ENCODE measurements around the gene CLDN34. TPM values are rescaled to one million over a fixed set of nuclear protein-coding genes. Genes with fewer than 3 reads are reported as not detected.

CLDN34 gene
- total and polyA plus RNA-seq, 2 donors (not counting 1 experiment from before 2014, with no cell fraction given) = not detected

GRCh38 chrX:9935436-9935835 is 31.7 kb upstream of the CLDN34 start:
- Mint-ChIP-seq H3K4me1 (peaks cover 3% of the 10 kb centered on the region), H3K27ac (no peak overlapping the region), H3K9me3 (ENCODE audit: insufficient read depth) (no peaks in the 10 kb centered on the region), H3K4me3 (no peak overlapping the region), H3K27me3 (no peaks in the 10 kb centered on the region)
- H3K27ac ChIP-seq (ENCODE audit: low read length in 2 of 2) = no peak overlapping the region
- POLR2A ChIA-PET = no interaction called here
- H2AFZ ChIP-seq (ENCODE audit: insufficient read depth, low read depth, low read length, poor library complexity, severe bottlenecking) = no peak overlapping the region
- no peaks in the 10 kb centered on the region for H3K79me2 ChIP-seq (ENCODE audit: control insufficient read depth, insufficient read depth, low read length)
- no peaks in the 10 kb centered on the region for H3K9me3 ChIP-seq (ENCODE audit: control extremely low read depth in 1 of 3, control insufficient read depth in 2 of 3, insufficient read depth in 1 of 3, low read length in 2 of 3)
- H3K4me3 ChIP-seq (ENCODE audit: control extremely low read depth in 1 of 5, extremely low read depth in 1 of 5, insufficient read depth in 1 of 5, low read depth in 2 of 5, low read length in 4 of 5) = no peak overlapping the region
- peaks cover 0 to 2% of the 10 kb centered on the region in 2 donors for H3K4me1 ChIP-seq (ENCODE audit: control insufficient read depth in 2 of 2, insufficient read depth in 2 of 2, low read length in 2 of 2)
- H3K4me2 ChIP-seq (replicated peaks; ENCODE audit: low read depth, low read length, poor library complexity, severe bottlenecking) = no peak overlapping the region
- WGBS (ENCODE audit: insufficient coverage) = no CpG with 5 or more reads among the region's 3 CpGs
- CTCF ChIA-PET = no interaction called here
- DNase-seq (no peak), ATAC-seq (ENCODE audit: low read depth) (no peak)
- H3K36me3 ChIP-seq (replicated peaks in 1 of 2; ENCODE audit: control extremely low read depth in 1 of 2, control insufficient read depth in 1 of 2, extremely low read depth in 1 of 2, insufficient read depth in 2 of 2, low read length in 1 of 2) = no peaks in the 10 kb centered on the region
- intact Hi-C loops (cut with micrococcal nuclease) = no loop called here
- H3K9ac ChIP-seq (ENCODE audit: low read length) = no peak overlapping the region
- no peaks in the 10 kb centered on the region for H4K20me1 ChIP-seq (ENCODE audit: control insufficient read depth, insufficient read depth, low read length, poor library complexity, severe bottlenecking)
- TF ChIP-seq CTCF (IDR thresholded peaks at IDR 0.05) (no peak), EZH2 (IDR thresholded peaks at IDR 0.05; ENCODE audit: borderline replicate concordance, insufficient read depth, low read depth, low read length, poor library complexity, severe bottlenecking) (no peak)
- peaks cover 0 to 4% (median 0%) of the 10 kb centered on the region in 4 experiments for H3K27me3 ChIP-seq (replicated peaks in 1 of 4; ENCODE audit: control extremely low read depth in 1 of 4, control insufficient read depth in 3 of 4, insufficient read depth in 4 of 4, low read length in 3 of 4)

- no peak overlapping the region for H2AFZ ChIP-seq (ENCODE audit: insufficient read depth, low read depth, low read length, poor library complexity, severe bottlenecking)
- no peaks in the 10 kb centered on the region for H3K9me3 Mint-ChIP-seq (ENCODE audit: insufficient read depth)
- H3K9ac ChIP-seq (ENCODE audit: low read length) = no peak overlapping the region
- H3K4me3 Mint-ChIP-seq = no peak overlapping the region
- TF ChIP-seq CTCF (IDR thresholded peaks at IDR 0.05) = no peak
- WGBS (ENCODE audit: insufficient coverage) = 97% methylated on average over 5 of the region's 8 CpGs
- H3K4me3 ChIP-seq (ENCODE audit: control extremely low read depth in 1 of 5, extremely low read depth in 1 of 5, insufficient read depth in 1 of 5, low read depth in 2 of 5, low read length in 4 of 5) = no peak overlapping the region
- ATAC-seq (ENCODE audit: low read depth) (no peak), DNase-seq (no peak)
- H3K9me3 ChIP-seq (ENCODE audit: control extremely low read depth in 1 of 3, control insufficient read depth in 2 of 3, insufficient read depth in 1 of 3, low read length in 2 of 3) = no peaks in the 10 kb centered on the region
- H3K4me1 Mint-ChIP-seq = peaks cover 18% of the 10 kb centered on the region
- intact Hi-C loops (cut with micrococcal nuclease) = no loop called here
- ChIA-PET POLR2A (no interaction called here), CTCF (no interaction called here)
- no peaks in the 10 kb centered on the region for H3K79me2 ChIP-seq (ENCODE audit: control insufficient read depth, insufficient read depth, low read length)
- H3K4me2 ChIP-seq (replicated peaks; ENCODE audit: low read depth, low read length, poor library complexity, severe bottlenecking) = no peak overlapping the region
- no peaks in the 10 kb centered on the region for H3K27me3 Mint-ChIP-seq
- H4K20me1 ChIP-seq (ENCODE audit: control insufficient read depth, insufficient read depth, low read length, poor library complexity, severe bottlenecking) = no peaks in the 10 kb centered on the region
- peaks cover 0 to 8% (median 0%) of the 10 kb centered on the region in 4 experiments for H3K27me3 ChIP-seq (replicated peaks in 1 of 4; ENCODE audit: control extremely low read depth in 1 of 4, control insufficient read depth in 3 of 4, insufficient read depth in 4 of 4, low read length in 3 of 4)
- no peak overlapping the region for H3K27ac ChIP-seq (ENCODE audit: low read length in 2 of 2)
- no peaks in the 10 kb centered on the region for H3K36me3 ChIP-seq (replicated peaks in 1 of 2; ENCODE audit: control extremely low read depth in 1 of 2, control insufficient read depth in 1 of 2, extremely low read depth in 1 of 2, insufficient read depth in 2 of 2, low read length in 1 of 2)
- peaks cover 12 to 18% of the 10 kb centered on the region in 2 donors for H3K4me1 ChIP-seq (ENCODE audit: control insufficient read depth in 2 of 2, insufficient read depth in 2 of 2, low read length in 2 of 2)
- no peak overlapping the region for H3K27ac Mint-ChIP-seq
These were observed 29.4 kb upstream of the CLDN34 start for GRCh38 chrX:9937761-9938160.
